Measurements from ENCODE around the gene GCNA.
"Not testable (repeated sequence)": the region's sequence is repeated elsewhere in the genome, so short reads cannot be mapped to it uniquely, and the experiment has no call there.

GCNA gene

GRCh38 chrX:71644406-71644805 lies 66.2 kb downstream of the GCNA start:
- DNase-seq = not testable (repeated sequence)

GRCh38 chrX:71650333-71650969 lies 72.2 kb downstream of the GCNA start:
- DNase-seq = no peak

- peak; percentile 48 for DNase-seq
Measured at GRCh38 chrX:71652405-71652804, 74.2 kb downstream of the GCNA start.

GRCh38 chrX:71653344-71653743 lies 75.1 kb downstream of the GCNA start:
- no peak for DNase-seq

- DNase-seq = no peak
Measured at GRCh38 chrX:71657267-71657666, 79.0 kb downstream of the GCNA start.

GRCh38 chrX:71659342-71659741 lies 81.1 kb downstream of the GCNA start:
- no peak for DNase-seq

- DNase-seq = no peak
Measured at GRCh38 chrX:71659959-71660358, 81.7 kb downstream of the GCNA start.

GRCh38 chrX:71660562-71661416 lies 82.6 kb downstream of the GCNA start:
- DNase-seq = no peak

GRCh38 chrX:71661919-71662318 lies 83.7 kb downstream of the GCNA start:
- DNase-seq = no peak

- DNase-seq = not testable (repeated sequence)
Measured at GRCh38 chrX:71662654-71663053, 84.4 kb downstream of the GCNA start.

Data from femur (tissue), 1 donor.